DMS114 treated with DMSO at 0.1 percent for 48 hours (cell line): ENCODE data around the gene INO80D.
"Not testable (repeated sequence)": the region's sequence is repeated elsewhere in the genome, so short reads cannot be mapped to it uniquely, and the experiment has no call there.

Source experiments
- DNase-seq: peaks from one replicate; lab custom pipeline; 2025; ENCODE audit not compliant: unreplicated experiment; lab: John Stamatoyannopoulos, UW

INO80D gene

DNA sequence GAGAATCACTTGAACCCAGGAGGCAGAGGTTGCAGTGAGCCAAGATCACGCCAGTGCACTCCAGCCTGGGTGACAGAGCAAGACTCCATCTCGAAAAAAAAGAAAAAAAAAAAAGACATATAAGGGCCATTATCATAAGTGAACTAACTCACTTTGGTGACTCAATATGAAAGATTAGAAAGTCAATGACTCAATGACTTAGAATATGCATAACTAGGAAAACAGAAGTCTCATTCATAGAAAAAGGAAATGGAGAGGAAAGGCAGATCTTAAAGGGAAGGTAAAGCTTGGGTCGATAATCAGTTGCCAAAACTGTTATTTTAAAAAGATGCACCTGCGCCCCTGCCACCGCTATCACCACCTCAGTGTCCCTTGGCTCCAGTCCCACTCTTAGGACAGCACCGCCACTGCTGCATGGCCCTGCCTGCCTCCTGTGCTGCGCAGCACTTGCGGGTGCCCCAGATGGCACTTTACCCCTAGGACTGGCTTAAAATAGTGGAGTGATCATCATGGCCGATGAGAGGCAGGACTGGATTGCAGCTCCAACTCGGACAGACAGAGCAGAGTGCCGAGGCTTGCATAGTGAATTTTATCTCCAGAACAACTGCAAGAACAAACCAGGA, 54.7 kb downstream of the INO80D start:
- no peak for DNase-seq

DNA sequence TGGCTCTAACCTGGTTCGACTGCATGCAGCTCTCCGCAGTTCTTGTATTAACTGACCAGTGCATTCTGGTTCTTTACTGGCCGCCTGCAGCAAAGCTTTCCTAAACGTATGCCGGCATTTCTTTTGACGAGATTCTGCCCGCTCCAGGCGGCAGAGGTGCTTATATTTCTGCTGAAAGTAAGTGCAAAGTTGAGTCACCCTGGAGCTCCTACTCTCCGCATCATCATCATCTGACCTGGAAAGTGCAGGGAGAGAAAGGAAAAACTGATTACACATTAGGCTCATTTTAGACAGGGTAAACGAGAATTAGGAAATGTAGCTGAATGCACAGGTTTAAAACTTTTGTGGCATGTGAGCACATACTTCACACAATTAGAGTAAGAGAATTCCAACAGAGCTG, 57.9 kb downstream of the INO80D start:
- no peak for DNase-seq

DNA sequence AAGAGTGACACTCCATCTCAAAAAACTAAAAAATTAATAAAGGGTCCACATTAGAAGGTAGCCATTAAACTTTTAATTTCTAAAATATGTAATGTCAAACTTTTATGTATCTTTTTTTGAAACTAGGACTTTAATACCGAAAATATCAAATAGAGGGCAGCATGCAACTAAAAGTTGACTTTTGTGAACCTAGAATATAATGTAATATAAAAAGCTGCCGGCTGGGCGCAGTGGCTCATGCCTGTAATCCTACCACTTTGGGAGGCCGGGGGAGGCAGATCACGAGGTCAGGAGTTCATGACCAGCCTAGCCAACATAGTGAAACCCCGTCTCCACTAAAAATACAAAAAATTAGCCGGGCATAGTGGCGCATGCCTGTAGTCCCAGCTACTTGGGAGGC, 62.8 kb downstream of the INO80D start:
- no peak for DNase-seq

GRCh38 chr2:206020171-206020570, 65.8 kb downstream of the INO80D start:
- DNase-seq: no peak

DNA sequence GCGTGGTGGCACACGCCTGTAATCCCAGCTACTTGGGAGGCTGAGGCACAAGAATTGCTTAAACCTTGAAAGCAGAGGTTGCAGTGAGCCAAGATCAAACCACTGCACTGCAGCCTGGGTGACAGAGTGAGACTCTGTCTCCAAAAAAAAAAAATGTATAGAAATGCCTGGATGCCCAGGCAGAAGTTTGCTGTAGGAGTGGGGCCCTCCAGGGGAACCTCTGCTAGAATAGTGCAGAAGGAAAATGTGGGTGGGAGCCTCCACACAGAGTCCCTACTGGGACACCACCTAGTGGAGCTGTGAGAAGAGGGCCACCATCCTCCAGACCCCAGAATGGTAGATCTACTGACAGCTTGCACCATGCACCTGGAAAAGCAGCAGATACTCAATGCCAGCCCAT, 70.2 kb downstream of the INO80D start:
- not testable (repeated sequence) for DNase-seq

DNA sequence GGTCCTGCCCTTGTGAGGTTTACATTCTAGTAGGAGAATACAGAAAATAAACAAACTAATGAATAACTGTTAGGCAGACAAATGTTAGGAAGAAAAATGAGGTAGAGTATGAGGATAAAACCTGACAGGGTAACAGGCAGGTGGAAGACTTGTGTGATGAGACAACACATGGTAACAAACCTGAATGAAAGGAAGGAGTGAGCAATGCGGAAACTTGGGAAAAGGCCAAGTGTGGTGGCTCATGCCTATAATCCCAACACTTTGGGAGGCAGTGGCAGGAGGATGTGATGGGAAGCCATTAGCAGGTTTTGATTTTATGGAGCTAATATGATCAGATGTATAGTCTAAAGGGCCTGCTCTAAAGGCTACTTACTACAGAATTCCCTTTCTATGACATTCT, 74.2 kb downstream of the INO80D start:
- no peak for DNase-seq

DNA sequence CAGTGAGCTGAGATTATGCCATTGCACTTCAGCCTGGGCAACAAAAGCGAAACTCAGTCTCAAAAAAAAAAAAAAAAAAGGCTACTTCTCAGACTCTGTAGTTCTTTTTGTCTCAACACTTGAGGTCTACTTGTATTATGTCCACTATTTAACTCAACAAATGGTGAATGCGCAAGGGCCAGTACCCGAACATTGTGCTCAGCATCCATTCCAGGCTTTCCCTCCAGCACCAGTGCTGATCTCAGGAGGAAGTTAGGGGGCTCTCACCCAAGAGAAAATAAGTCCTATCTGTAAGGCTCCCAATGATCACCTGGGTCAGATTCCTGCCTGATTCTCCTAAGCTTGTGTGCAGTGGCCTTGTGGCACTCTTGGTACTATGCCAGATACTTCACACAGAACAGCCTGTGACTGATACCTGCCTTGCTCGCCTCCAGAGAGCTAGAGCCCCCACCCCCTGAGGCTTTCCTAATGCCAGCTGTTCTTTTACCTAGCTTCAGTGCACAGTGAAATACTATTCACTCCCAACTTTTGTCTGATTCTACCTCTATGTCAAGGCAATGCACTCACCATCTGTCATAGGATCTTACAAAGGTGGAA, 74.9 kb downstream of the INO80D start:
- no peak for DNase-seq

GRCh38 chr2:206004004-206004693, 81.8 kb downstream of the INO80D start:
- DNase-seq: no peak

DNA sequence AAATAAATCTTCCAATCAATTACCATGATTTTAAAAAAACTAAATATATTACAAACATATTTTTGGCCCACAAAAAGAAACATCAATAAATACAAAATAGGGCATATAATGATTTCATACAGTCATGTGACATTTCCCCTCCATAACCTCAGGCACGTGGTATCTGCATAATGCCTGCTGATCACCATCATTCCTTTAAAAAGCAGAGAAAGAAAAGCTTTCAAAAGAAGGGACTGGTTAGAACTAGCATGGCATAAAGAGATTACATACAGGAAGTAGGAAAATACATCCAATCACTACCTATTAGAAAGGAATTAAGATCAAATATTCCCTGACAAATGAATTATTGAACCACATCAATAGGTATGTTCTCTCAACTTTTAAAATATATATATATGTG, 83.5 kb downstream of the INO80D start:
- no peak for DNase-seq

DNA sequence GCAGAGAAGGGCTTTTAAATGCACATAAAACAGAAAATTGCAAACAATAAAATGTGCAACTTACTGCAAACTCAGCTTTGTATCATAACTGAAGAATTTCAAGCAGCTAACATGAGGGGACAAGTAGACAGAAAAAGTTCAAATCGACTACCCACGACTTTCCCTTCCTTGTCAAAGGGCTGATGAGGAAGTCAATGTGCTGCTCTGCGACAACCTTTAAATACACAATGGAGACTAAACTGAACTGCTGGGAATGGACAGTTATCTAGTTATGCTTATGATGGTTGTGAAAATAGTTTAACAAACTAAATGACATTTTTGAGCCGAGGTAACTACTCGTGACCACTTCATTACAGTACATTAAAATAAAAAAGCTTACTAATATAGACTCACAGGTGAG, 84.1 kb downstream of the INO80D start:
- no peak for DNase-seq

DNA sequence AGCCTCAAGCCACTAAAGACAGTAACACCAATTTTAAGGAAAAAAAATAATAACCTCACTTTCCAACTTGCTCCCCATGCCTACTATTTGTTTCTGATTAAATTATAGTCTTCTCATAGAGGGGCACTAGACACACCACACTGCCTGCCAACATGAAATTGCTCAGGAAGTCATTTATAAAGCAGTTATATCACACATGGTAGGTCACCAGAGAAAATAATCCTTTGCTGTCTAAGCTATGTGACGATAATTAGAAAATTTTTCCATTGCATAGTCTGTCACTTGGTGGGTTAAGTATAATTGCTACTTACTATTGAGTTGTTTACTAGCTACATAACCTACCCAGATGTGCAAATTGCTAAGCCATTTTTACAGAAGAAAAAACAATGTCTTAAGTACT, 85.2 kb downstream of the INO80D start:
- no peak for DNase-seq

- no peak for DNase-seq
Observed at GRCh38 chr2:205998583-205998982, 87.4 kb downstream of the INO80D start.

DNA sequence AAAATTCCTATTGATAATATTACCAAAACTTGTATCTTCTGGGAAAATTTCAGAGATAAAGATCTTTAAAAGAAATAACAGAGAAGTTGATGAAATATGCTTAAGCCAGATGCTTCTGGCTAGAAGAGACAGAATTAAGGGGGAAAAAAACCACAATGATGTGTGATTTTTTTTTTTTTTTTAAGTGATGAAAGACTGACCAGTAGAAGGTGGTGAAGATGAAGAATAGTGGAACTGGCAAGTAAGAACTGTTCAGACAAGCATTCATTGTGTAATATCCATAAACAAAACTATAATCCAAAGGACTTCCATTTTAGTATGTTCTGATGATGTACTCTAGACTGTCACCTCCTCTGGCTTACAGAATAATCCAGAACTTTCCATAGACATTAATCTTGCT, 89.8 kb downstream of the INO80D start:
- no peak for DNase-seq

GRCh38 chr2:205995260-205995659, 90.7 kb downstream of the INO80D start:
- no peak for DNase-seq

DNA sequence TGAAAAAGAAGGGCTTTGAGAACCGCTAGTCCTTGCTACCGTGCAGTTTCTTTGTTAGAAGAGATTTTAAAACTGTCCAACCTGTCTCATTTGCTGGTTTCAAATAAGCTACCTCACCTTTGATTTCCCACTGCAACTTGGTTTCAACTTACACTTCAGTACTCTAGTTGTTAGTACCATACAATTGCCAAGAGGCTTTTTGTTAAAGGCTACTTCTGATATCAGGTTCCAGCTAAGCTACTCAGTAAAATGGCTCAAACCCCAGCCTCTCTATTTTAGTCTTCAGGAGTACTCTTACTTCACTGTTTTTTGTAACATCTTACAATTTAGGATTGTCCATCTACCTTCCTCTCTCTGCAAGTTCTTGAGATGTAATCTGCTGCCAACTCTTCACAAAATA, 91.6 kb downstream of the INO80D start:
- DNase-seq: no peak

DNA sequence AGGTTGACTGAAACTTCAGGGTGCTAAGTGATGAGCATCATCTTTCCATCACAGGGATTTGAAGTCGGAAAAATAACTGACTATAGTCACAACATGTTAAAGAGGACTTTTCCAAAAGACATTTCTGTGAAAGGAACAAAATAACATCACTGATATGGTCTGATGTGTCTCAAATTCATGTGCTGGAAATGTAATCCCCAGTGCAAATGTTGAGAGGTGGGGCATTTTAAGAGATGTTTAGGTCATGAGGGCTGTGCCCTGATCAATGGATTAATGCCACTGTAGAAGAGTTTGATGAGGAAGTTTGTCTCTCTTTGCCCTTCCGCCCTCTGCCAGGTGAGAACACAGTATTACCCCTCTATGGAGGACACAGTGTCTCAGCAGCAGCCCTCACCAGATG, 95.9 kb downstream of the INO80D start:
- no peak for DNase-seq

DNA sequence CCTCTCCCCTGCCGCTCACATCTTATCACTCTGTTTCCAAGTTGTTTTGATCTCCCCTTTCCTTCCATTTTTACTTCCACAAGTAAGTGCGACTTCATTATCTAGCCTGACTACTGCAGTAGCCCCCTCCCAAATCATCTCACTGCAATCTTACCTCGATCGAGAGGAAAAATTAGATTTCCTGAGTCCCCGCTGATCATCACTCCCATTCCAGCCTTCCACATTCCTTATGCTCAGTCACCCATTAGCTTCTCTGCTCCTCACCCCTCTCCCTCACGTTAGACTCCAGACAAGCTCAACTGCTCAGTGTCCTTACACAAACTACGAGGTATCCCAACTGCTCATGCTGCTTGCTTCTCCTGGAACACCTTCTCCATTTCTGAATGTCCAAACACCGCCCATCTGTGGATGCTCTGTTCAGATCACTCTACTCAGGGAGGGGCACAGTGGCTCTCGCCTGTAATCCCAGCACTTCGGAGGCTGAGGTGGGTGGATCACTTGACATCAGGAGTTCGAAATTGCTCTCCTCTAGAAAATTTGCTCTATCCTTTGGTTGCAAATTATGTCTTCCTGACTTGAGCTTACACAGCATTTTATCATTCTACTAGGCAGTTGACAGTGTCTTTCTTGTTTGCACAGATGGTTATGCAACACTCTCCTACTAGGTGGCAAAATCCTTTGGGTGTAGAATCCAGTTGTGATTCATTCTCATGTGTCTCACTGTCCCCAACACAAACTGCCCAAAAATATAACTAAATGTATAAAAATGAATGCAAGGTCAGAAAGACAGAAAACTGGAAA, 96.5 kb downstream of the INO80D start:
- DNase-seq: no peak

DNA sequence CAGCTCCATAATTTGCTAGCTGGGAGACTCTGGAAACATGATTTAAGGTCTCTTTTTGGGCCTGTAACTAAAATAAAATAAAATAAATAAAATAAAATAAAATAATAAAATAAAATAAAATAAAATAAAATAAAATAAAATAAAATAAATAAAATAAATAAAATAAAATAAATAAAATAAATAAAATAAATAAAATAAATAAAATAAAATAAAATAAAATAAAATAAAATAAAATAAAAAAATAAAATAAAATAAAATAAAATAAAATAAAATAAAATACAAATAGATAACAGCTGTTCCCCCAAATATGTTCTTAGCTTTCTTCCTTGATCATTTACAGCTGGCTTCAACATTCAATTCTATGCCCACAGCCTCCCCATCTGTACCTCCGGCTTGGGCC, 97.3 kb downstream of the INO80D start:
- not testable (repeated sequence) for DNase-seq

DNA sequence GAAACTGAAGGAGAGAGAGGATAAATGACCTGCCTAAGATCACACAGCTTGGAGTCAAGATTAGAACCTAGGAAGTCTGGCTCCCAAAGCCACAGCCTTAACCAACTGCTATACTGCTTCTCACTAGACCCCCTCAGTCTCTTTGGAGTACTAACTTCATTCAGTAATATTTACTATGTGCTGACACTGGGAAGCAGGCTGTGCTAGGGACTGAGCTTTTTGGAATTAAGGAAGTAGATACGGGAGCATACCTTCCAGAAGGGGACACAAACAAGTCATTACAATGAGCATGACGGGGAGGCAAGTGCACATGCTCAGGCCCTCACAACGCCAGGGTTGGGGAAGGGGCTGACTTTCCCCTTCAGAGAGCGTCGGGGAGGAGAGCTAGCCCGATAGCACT, 97.7 kb downstream of the INO80D start:
- no peak for DNase-seq

DNA sequence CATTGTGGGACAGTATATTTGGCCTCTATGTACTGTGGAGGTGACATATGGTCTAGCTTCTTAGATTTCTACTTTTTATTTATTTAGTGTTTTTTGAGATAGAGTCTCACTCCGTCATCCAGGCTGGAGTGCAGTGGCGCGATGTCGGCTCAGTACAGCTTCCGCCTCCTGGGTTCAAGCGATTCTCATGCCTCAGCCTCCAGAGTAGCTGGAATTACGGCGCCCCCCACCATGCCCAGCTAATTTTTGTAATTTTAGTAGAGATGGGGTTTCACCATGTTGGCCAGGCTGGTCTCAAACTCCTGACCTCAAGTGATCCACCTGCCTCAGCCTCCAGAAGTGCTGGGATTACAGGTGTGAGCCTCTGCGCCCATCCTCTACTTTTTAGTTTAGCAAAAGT, 99.6 kb downstream of the INO80D start:
- not testable (repeated sequence) for DNase-seq

- DNase-seq: no peak
Observed at GRCh38 chr2:205984381-205984780, 101.6 kb downstream of the INO80D start.

DNA sequence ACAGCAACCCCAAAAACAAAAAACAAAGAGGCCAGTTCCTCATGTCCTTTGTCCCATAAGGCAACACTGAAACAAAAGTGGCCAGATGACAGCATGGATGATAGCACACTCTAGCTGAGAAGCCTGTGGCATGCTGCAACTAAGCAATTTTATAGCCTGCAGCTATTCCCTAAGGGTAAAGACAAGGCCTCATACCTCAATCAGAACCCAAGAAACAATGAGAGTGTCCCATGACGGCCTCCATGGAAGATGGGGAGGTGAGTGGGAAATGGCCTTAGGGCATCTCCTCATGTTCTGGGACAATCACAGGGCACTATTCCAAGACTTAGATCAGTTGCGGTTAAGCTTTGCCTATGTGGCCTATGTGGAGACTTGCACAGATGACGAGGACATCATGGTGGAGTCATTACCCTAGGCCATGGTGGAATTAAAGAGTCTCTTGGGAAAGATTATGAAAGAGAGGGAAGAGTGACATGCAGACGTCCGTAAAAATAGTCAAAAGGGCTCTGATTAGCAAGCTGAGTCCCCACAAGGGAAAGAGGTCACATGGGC, 103.1 kb downstream of the INO80D start:
- DNase-seq: no peak
